PC-3 (cell line): ENCODE measurements around the gene MRAS. TPM values are rescaled to one million over a fixed set of nuclear protein-coding genes. Genes with fewer than 3 reads are reported as not detected.

Experiments
- ATAC-seq: fragments of 200-7000 bp; cut with Tn5 transposase; 2 replicates; pipeline ENCODE4 v1.9.1; 2020; ENCODE audit warnings: mild to moderate bottlenecking, moderate library complexity
- BruUV-seq: library from RNA; stranded (reverse); fragments of 400-500 nt; replicated peaks from 2 replicates; lab custom pipeline; 2021; lab: Mats Ljungman, UMichigan
- CTCF ChIA-PET: fragments of 300-600 bp; sonication (Branson Sonifier 250); formaldehyde crosslinking; loops from one replicate; lab custom pipeline; 2022; ENCODE audit warnings: antibody characterized with exemption; lab: Charles Lee
- POLR2A ChIA-PET: fragments of 300-600 bp; sonication (Branson Sonifier 250); formaldehyde crosslinking; loops from one replicate; lab custom pipeline; 2022; ENCODE audit warnings: antibody characterized with exemption; ENCODE audit not compliant: unreplicated experiment; lab: Charles Lee
- DNase-seq: peaks from one replicate; pipeline ENCODE4 v3.0.0-alpha.2; 2015
- H2AFZ ChIP-seq: fragments of 300-600 bp; sonication (generic); 2 replicates; pipeline ENCODE4 v1.6.0; 2016; ENCODE audit warnings: antibody characterized with exemption, low read length
- H3F3A ChIP-seq: fragments of 300-600 bp; sonication (generic); one replicate; pipeline ENCODE4 v1.6.0; 2017; ENCODE audit warnings: antibody characterized with exemption, low read length, control low read depth, mild to moderate bottlenecking; ENCODE audit not compliant: unreplicated experiment
- H3K27ac ChIP-seq: fragments of 300-600 bp; sonication (generic); 2 replicates; pipeline ENCODE4 v1.5.1; 2016; ENCODE audit warnings: mild to moderate bottlenecking, low read length
- H3K27me3 ChIP-seq: fragments of 300-600 bp; sonication (generic); 2 replicates; pipeline ENCODE4 v1.6.1; 2016; ENCODE audit warnings: low read length, mixed read lengths
- H3K36me3 ChIP-seq: fragments of 300-600 bp; sonication (generic); 2 replicates; pipeline ENCODE4 v1.6.1; 2016; ENCODE audit warnings: low read depth, mixed run types, low read length, mixed read lengths
- H3K4me1 ChIP-seq: fragments of 300-600 bp; sonication (generic); 2 replicates; pipeline ENCODE4 v1.5.1; 2016; ENCODE audit warnings: low read length; ENCODE audit not compliant: insufficient read depth
- H3K4me2 ChIP-seq: fragments of 300-600 bp; sonication (generic); 2 replicates; pipeline ENCODE4 v1.6.0; 2016; ENCODE audit warnings: low read length
- H3K4me3 ChIP-seq: fragments of 300-600 bp; sonication (generic); 2 replicates; pipeline ENCODE4 v1.5.1; 2016; ENCODE audit warnings: mild to moderate bottlenecking, low read length, mixed read lengths
- H3K79me2 ChIP-seq: fragments of 300-600 bp; sonication (generic); 2 replicates; pipeline ENCODE4 v1.6.1; 2017; ENCODE audit warnings: low read length, mixed read lengths
- H3K9ac ChIP-seq: fragments of 300-600 bp; sonication (generic); 2 replicates; pipeline ENCODE4 v1.6.0; 2016; ENCODE audit warnings: mild to moderate bottlenecking, low read length
- H3K9me2 ChIP-seq: fragments of 300-600 bp; sonication (generic); replicated peaks from 2 replicates; pipeline ENCODE4 v1.6.1; 2016; ENCODE audit warnings: mixed run types, low read length, mixed read lengths
- H3K9me3 ChIP-seq: fragments of 300-600 bp; sonication (generic); 2 replicates; pipeline ENCODE4 v1.6.1; 2016; ENCODE audit warnings: low read length, mixed read lengths
- H4K20me1 ChIP-seq: fragments of 300-600 bp; sonication (generic); 2 replicates; pipeline ENCODE4 v1.6.1; 2016; ENCODE audit warnings: low read length, mixed read lengths
- CTCF ChIP-seq: fragments of 300-600 bp; sonication (generic); conservative IDR thresholded peaks from 2 replicates; pipeline ENCODE4 v1.5.1; 2017; ENCODE audit warnings: antibody characterized with exemption, low read depth, mild to moderate bottlenecking, low read length
- EZH2 ChIP-seq: fragments of 300-600 bp; sonication (generic); IDR thresholded peaks from one replicate; pipeline ENCODE4 v1.6.1; 2017; ENCODE audit warnings: antibody characterized with exemption, mild to moderate bottlenecking, low read length; ENCODE audit not compliant: unreplicated experiment
- EZH2phosphoT487 ChIP-seq: fragments of 300-600 bp; sonication (generic); IDR thresholded peaks from 2 replicates; pipeline ENCODE4 v1.6.1; 2018; ENCODE audit warnings: mild to moderate bottlenecking, antibody characterized with exemption, low read length, borderline replicate concordance
- intact Hi-C: fragments of 100-400 bp; cut with micrococcal nuclease; formaldehyde crosslinking; loops from 2 replicates; pipeline ENCODE4 v1.9.0; 2023
- total RNA-seq: library from RNA; depleted of rRNA; stranded (reverse); fragments of >200 nt; gene quantifications from 2 replicates; pipeline ENCODE4 v1.2.3, GENCODE V29; 2014

Gene MRAS
- total RNA-seq, 1 experiment from 2014 or later, result 2.8 TPM

DNA sequence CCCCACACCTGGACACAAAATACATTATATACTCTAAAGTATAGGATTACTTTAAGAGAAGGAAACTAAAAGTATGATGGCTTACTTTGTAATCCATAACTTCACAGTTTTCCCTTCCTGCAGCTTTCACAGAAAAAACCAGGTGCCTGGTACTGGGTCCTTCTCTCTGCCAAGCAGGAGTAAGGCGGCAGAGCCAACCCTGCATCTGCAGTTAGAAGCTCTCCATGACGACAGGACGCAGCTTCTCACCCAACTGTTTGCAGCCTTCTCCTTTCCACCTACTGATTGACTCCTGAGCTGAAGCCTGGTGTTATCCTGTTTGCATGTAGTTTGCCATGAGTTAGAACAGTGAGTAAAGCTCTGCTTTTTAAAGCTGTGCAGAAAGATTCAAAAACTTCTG lies 6.7 kb downstream of the MRAS start:
- intact Hi-C loops, result no loop called here
- CTCF ChIA-PET, result no interaction called here

DNA sequence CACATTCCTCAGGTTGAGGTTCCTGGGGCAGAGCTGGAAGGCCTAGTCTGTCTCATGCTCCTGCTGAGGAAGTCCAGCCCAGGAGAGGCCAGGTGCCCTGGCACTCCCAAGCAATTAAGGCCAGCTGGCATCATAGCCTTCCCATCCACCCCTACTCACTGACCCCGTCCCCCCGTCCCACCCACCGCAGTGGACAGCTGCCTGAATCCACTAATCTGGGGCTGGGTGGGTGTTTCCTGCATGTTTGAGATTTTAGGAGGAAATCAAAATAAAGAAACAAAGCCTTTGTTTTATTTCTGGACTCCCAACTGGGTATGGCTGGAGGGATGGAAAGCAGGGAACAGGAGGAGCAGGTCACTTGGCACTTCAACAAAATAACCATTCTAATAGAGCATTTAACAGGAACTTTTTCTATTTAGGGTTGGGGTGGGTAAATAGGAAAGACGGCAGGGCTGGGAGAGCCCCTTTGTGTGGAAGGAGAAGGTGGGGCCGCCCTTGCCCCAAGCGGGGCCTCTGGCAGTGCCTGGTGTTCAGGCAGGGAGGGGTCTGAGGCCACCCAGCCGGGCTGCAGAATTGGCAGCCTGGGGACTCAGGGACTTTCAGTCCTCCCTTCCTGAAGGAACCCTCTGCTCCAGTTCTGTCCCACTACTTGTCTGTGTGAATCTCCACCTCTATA lies 8.5 kb downstream of the MRAS start:
- Histone ChIP-seq H3K27me3 (no peaks in the 10 kb centered on the region), H3K4me2 (no peak overlapping the region), H3K27ac (no peak overlapping the region), H3K36me3 (no peaks in the 10 kb centered on the region), H3K9me3 (no peaks in the 10 kb centered on the region), H4K20me1 (no peaks in the 10 kb centered on the region), H3K4me1 (no peaks in the 10 kb centered on the region), H3K9ac (no peak overlapping the region), H3K9me2 (no peaks in the 10 kb centered on the region), H2AFZ (no peak overlapping the region), H3F3A (no peaks in the 10 kb centered on the region), H3K79me2 (no peaks in the 10 kb centered on the region), H3K4me3 (no peak overlapping the region)
- DNase-seq, result no peak
- no TSS peak for BruUV-seq
- ChIA-PET CTCF (no interaction called here), POLR2A (no interaction called here)
- intact Hi-C loops, result no loop called here
- TF ChIP-seq EZH2phosphoT487, result no peak
- TF ChIP-seq CTCF, result no peak
- TF ChIP-seq EZH2, result no peak
- ATAC-seq, result no peak

More for the DNA sequence above, 6.7 kb downstream of the MRAS start:
- H3K9me3 ChIP-seq, result no peaks in the 10 kb centered on the region
- POLR2A ChIA-PET, result no interaction called here
- ATAC-seq (no peak), DNase-seq (no peak)
- BruUV-seq, result no TSS peak
- H3K4me2 ChIP-seq, result no peak overlapping the region
- no peaks in the 10 kb centered on the region for H3K27me3 ChIP-seq
- H3K9ac ChIP-seq, result no peak overlapping the region
- H3K36me3 ChIP-seq, result no peaks in the 10 kb centered on the region
- H3F3A ChIP-seq, result no peaks in the 10 kb centered on the region
- no peak overlapping the region for H2AFZ ChIP-seq
- H3K4me3 ChIP-seq, result no peak overlapping the region
- H3K4me1 ChIP-seq, result no peaks in the 10 kb centered on the region
- no peaks in the 10 kb centered on the region for H3K79me2 ChIP-seq
- no peaks in the 10 kb centered on the region for H4K20me1 ChIP-seq
- H3K27ac ChIP-seq, result no peak overlapping the region
- no peak for TF ChIP-seq EZH2phosphoT487
- no peak for TF ChIP-seq EZH2
- no peak for TF ChIP-seq CTCF
- no peaks in the 10 kb centered on the region for H3K9me2 ChIP-seq

- no peak overlapping the region for H3K9ac ChIP-seq
- no peak overlapping the region for H2AFZ ChIP-seq
- TF ChIP-seq EZH2phosphoT487, result no peak
- no peak for TF ChIP-seq EZH2
- TF ChIP-seq CTCF, result no peak
- H4K20me1 ChIP-seq, result no peaks in the 10 kb centered on the region
- intact Hi-C loops, result no loop called here
- ChIA-PET POLR2A (no interaction called here), CTCF (no interaction called here)
- ATAC-seq (no peak), DNase-seq (no peak)
- no peak overlapping the region for H3K4me2 ChIP-seq
- BruUV-seq, result no TSS peak
- no peaks in the 10 kb centered on the region for H3K4me1 ChIP-seq
- no peaks in the 10 kb centered on the region for H3K79me2 ChIP-seq
- H3K27me3 ChIP-seq, result no peaks in the 10 kb centered on the region
- no peaks in the 10 kb centered on the region for H3K36me3 ChIP-seq
- no peaks in the 10 kb centered on the region for H3F3A ChIP-seq
- H3K9me3 ChIP-seq, result no peaks in the 10 kb centered on the region
- H3K27ac ChIP-seq, result no peak overlapping the region
- H3K9me2 ChIP-seq, result no peaks in the 10 kb centered on the region
- no peak overlapping the region for H3K4me3 ChIP-seq
These were observed 11.0 kb downstream of the MRAS start for GRCh38 chr3:138359148-138359918.
